GM12878 (cell line): ENCODE data around the gene DCLK2. TPM values are rescaled to one million over a fixed set of nuclear protein-coding genes. Genes with fewer than 3 reads are reported as not detected.

Source experiments
- ATAC-seq: fragments of 200-7000 bp; cut with Tn5 transposase; 3 replicates; pipeline ENCODE4 v1.9.1; 2020; ENCODE audit warnings: mild to moderate bottlenecking, moderate library complexity
- BruUV-seq: library from RNA; stranded (reverse); fragments of 400-500 nt; replicated peaks from 2 replicates; lab custom pipeline; 2021; lab: Mats Ljungman, UMichigan
- CTCF ChIA-PET: fragments of 300-600 bp; sonication (Branson Sonifier 250); formaldehyde crosslinking; extraction: SDS; loops from one replicate; lab custom pipeline; 2021; ENCODE audit warnings: inconsistent platforms; lab: Yijun Ruan, JAX
- POLR2A ChIA-PET: fragments of 350-600 bp; formaldehyde crosslinking; extraction: SDS; loops from one replicate; lab custom pipeline; 2021; ENCODE audit warnings: inconsistent platforms; lab: Charles Lee
- RAD21 ChIA-PET: fragments of 300-600 bp; sonication (Branson Sonifier 250); formaldehyde crosslinking; loops from one replicate; lab custom pipeline; 2023; ENCODE audit warnings: antibody characterized with exemption; ENCODE audit not compliant: unreplicated experiment; lab: Charles Lee
- SMC1A ChIA-PET: fragments of 300-600 bp; sonication (Branson Sonifier 250); formaldehyde crosslinking; loops from one replicate; lab custom pipeline; 2023; ENCODE audit not compliant: unreplicated experiment, uncharacterized antibody; lab: Charles Lee
- DNase-seq: peaks from one replicate; pipeline ENCODE4 v3.0.0-alpha.2; 2011; ENCODE audit warnings: low read depth, low spot score
- FAIRE-seq: peaks from 3 replicates; lab custom pipeline; 2011; peaks lifted over from hg19 to GRCh38; lab: Jason Lieb, UNC
- H2AFZ ChIP-seq: 2 replicates; pipeline ENCODE4 v1.6.0; 2011; ENCODE audit warnings: low read depth, low read length, control low read depth; ENCODE audit not compliant: control insufficient read depth
- H3K27ac ChIP-seq: 2 replicates; pipeline ENCODE4 v1.5.1; 2011; ENCODE audit warnings: control low read depth; ENCODE audit not compliant: control insufficient read depth, insufficient read depth
- H3K27me3 ChIP-seq, 2 experiments: replicated peaks in 1 of 2; 2 replicates each; pipeline versions ENCODE4 v1.6.0 to v1.6.1; 2011; ENCODE audit warnings: low read length in 1 of 2; ENCODE audit not compliant: control insufficient read depth in 2 of 2, insufficient read depth in 2 of 2
- H3K36me3 ChIP-seq, 2 experiments: 2 replicates each; pipeline ENCODE4 v1.5.1; 2011; ENCODE audit warnings: low read length in 1 of 2; ENCODE audit not compliant: control insufficient read depth in 2 of 2, insufficient read depth in 2 of 2
- H3K4me1 ChIP-seq: 2 replicates; pipeline ENCODE4 v1.6.1; 2011; ENCODE audit warnings: mild to moderate bottlenecking, low read length, moderate library complexity, mixed read lengths; ENCODE audit not compliant: control insufficient read depth, insufficient read depth
- H3K4me2 ChIP-seq: 2 replicates; pipeline ENCODE4 v1.6.0; 2011; ENCODE audit warnings: control low read depth; ENCODE audit not compliant: control insufficient read depth, insufficient read depth
- H3K4me3 ChIP-seq: fragments of 200-600 bp; sonication (generic); 2 replicates; pipeline ENCODE4 v1.5.1; 2016
- H3K79me2 ChIP-seq: 2 replicates; pipeline ENCODE4 v1.6.0; 2011; ENCODE audit warnings: low read length; ENCODE audit not compliant: control insufficient read depth, insufficient read depth
- H3K9ac ChIP-seq: 2 replicates; pipeline ENCODE4 v1.8.0; 2011; ENCODE audit warnings: low read length, control low read depth, mixed read lengths; ENCODE audit not compliant: control insufficient read depth, insufficient read depth
- H3K9me3 ChIP-seq: replicated peaks from 3 replicates; pipeline ENCODE4 v1.5.1; 2011; ENCODE audit warnings: mild to moderate bottlenecking, low read length; ENCODE audit not compliant: control insufficient read depth, insufficient read depth
- H4K20me1 ChIP-seq: 2 replicates; pipeline ENCODE4 v1.6.0; 2011; ENCODE audit not compliant: control insufficient read depth, insufficient read depth
- CBX5 ChIP-seq: sonication (generic); IDR thresholded peaks from 2 replicates; pipeline ENCODE4 v1.6.1; 2016; ENCODE audit warnings: low read depth, moderate library complexity, mild to moderate bottlenecking, inconsistent platforms
- EZH2 ChIP-seq: IDR thresholded peaks from 2 replicates; pipeline ENCODE4 v1.6.1; 2012; ENCODE audit warnings: low read depth, mild to moderate bottlenecking, control low read depth, inconsistent platforms, low read length, borderline replicate concordance; ENCODE audit not compliant: control insufficient read depth
- MXI1 ChIP-seq: fragments of 150-350 bp; IDR thresholded peaks from 2 replicates; pipeline ENCODE4 v1.6.1; 2011; ENCODE audit warnings: low read depth, mild to moderate bottlenecking, inconsistent platforms, low read length, improper control_type of control experiment
- POLR2A ChIP-seq: IDR thresholded peaks from 2 replicates; pipeline ENCODE4 v1.6.1; 2011; ENCODE audit warnings: low read depth, mild to moderate bottlenecking, low read length
- SUPT20H ChIP-seq: IDR thresholded peaks from 2 replicates; pipeline ENCODE4 v1.6.1; 2011; ENCODE audit warnings: low read depth, mild to moderate bottlenecking, low read length, moderate library complexity, borderline replicate concordance; ENCODE audit not compliant: control insufficient read depth
- ZNF207 ChIP-seq: fragments of 450-650 bp; IDR thresholded peaks from 2 replicates; pipeline ENCODE4 v1.6.1; 2014; ENCODE audit warnings: antibody characterized with exemption, mild to moderate bottlenecking, borderline replicate concordance
- WGBS: methylation state at CpG from one replicate; pipeline ENCODE4 v1.1.6; 2016; ENCODE audit warnings: low lambda C conversion rate; ENCODE audit not compliant: insufficient replicate concordance, insufficient coverage; ENCODE audit errors: missing lambda C conversion rate; 5-methylcytosine and 5-hydroxymethylcytosine counted together
- in situ Hi-C: fragments of 300-500 bp; cut with MboI; formaldehyde crosslinking; loops from 9 replicates; pipeline ENCODE4 v1.14.3; 2018; ENCODE audit warnings: mixed read lengths
- intact Hi-C: fragments of 100-400 bp; cut with micrococcal nuclease; formaldehyde crosslinking; loops from one replicate; pipeline ENCODE4 v1.14.2; 2022; ENCODE audit not compliant: unreplicated experiment
- polyA plus RNA-seq, 11 experiments: library from polyadenylated mRNA; depleted of rRNA in 4 of 11; unstranded in 6 of 11; stranded (reverse) in 5 of 11; fragments of >200 nt; fragmentation: Nextera tagmentation in 4 of 11; fragmentation: Illumina TruSeq in 1 of 11; extraction: Ambion mirVana in 4 of 11; extraction: Trizol in 1 of 11; gene quantifications; 1 replicate in 1 of 11; 2 replicates in 10 of 11; pipeline versions ENCODE4 v1.2.1 to v1.2.3, GENCODE V29; 2011 to 2016; ENCODE audit warnings: inconsistent platforms in 2 of 11, missing spikeins in 2 of 11, low read depth in 1 of 11
- total RNA-seq, 4 experiments: library from RNA; depleted of rRNA in 3 of 4; stranded (reverse); fragments of >200 nt in 3 of 4; fragmentation: Illumina TruSeq in 1 of 4; extraction: Trizol in 1 of 4; gene quantifications; 2 replicates each; pipeline versions ENCODE4 v1.2.1 to v1.2.3, GENCODE V29; 2013 to 2021
- TF ChIP-seq, protein P1 (sequence below): IDR thresholded peaks from 2 replicates; pipeline ENCODE4 v1.6.1; 2011; ENCODE audit warnings: borderline replicate concordance, low read depth, mild to moderate bottlenecking, moderate library complexity, mixed read lengths, low read length; ENCODE audit not compliant: insufficient read depth; ENCODE audit errors: extremely low read length
- TF ChIP-seq, protein P2 (sequence below): IDR thresholded peaks from 2 replicates; pipeline ENCODE4 v1.6.1; 2011; ENCODE audit warnings: mild to moderate bottlenecking, low read depth, low read length, moderate library complexity; ENCODE audit not compliant: insufficient replicate concordance

DCLK2 gene
- total and polyA plus RNA-seq, 10 of the 15 experiments (the other 5 are each of a cell fraction or from before 2014, with no cell fraction given) = not detected

DNA sequence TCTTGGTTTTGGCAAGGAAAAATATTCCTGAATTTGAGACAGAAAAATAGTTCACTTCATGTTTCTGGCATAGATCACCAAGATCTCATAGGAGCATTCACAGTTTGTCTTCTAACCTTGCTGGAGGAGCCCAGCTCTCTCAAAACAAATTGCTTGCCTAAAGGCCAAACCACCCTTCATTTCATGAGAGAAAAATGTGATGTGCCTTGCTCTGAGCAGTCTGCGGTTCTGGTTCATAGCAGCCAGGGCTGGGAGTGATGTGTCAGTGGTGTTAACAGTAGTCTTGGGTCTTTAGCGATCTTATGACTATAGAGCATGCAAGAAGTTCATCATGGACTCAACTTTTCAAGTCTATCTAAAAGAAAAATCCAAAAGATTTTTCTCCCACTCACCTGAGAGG is 183.3 kb downstream of the DCLK2 start (continued):
- TF ChIP-seq, protein P1, sequence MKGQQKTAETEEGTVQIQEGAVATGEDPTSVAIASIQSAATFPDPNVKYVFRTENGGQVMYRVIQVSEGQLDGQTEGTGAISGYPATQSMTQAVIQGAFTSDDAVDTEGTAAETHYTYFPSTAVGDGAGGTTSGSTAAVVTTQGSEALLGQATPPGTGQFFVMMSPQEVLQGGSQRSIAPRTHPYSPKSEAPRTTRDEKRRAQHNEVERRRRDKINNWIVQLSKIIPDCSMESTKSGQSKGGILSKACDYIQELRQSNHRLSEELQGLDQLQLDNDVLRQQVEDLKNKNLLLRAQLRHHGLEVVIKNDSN = no peak
- TF ChIP-seq MXI1 (no peak), EZH2 (no peak), SUPT20H (no peak), CBX5 (no peak)
- TF ChIP-seq, protein P2, sequence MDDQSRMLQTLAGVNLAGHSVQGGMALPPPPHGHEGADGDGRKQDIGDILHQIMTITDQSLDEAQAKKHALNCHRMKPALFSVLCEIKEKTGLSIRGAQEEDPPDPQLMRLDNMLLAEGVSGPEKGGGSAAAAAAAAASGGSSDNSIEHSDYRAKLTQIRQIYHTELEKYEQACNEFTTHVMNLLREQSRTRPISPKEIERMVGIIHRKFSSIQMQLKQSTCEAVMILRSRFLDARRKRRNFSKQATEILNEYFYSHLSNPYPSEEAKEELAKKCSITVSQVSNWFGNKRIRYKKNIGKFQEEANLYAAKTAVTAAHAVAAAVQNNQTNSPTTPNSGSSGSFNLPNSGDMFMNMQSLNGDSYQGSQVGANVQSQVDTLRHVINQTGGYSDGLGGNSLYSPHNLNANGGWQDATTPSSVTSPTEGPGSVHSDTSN = no peak

DNA sequence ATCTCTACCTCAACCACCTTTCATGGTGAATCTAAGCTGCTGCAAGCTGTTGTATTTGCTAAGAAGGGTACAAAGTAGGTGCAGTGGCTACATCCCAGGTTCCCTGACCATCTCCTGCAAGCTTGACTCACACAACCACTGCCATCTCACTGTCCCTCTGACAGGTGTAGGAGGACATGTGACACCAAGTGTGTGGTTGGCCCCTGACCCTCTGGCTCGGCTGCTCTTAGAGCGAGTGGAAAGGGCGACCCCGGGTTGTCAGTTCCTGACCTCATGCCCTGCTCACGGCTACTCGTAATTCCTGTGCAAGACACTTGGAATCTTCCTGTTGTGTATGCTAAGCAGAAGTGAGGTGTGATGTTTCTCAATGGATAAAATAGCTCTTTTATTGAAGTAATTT is 184.4 kb downstream of the DCLK2 start:
- no peaks in the 10 kb centered on the region for H3K9me3 ChIP-seq
- ATAC-seq = no peak
- CTCF ChIA-PET = interaction anchor here (0.8 kb wide), 1 partner anchor 20 kb away, joined by 4 read pairs; no protein-coding TSS in a partner anchor
- intact Hi-C loops = no loop called here
- SMC1A ChIA-PET = no interaction called here
- H3K27ac ChIP-seq = no peak overlapping the region
- no peaks in the 10 kb centered on the region for H3K79me2 ChIP-seq
- H3K27me3 ChIP-seq = no peaks in the 10 kb centered on the region
- H3K36me3 ChIP-seq = no peaks in the 10 kb centered on the region; a peak in 1 of 4 replicates
- 98% methylated on average over 6 of the region's 6 CpGs for WGBS
- no peak for FAIRE-seq
- H2AFZ ChIP-seq = no peak overlapping the region
- peak; percentile 51 for TF ChIP-seq POLR2A
- TF ChIP-seq ZNF207 = no peak
- TF ChIP-seq, all 136 proteins: peak for 1
- Histone ChIP-seq H3K4me3 (no peak overlapping the region), H3K9ac (no peak overlapping the region), H3K4me2 (no peak overlapping the region), H4K20me1 (no peaks in the 10 kb centered on the region), H3K4me1 (no peaks in the 10 kb centered on the region)
- in situ Hi-C loops = no loop called here
- no TSS peak for BruUV-seq
- POLR2A ChIA-PET = no interaction called here
- RAD21 ChIA-PET = no interaction called here
- no peak for DNase-seq
